Activated CD4-positive, alpha-beta T cell treated with anti-CD3 and anti-CD28 coated beads for 1 hour (primary cell): Measurements from ENCODE around the gene PCLO.
"Not testable (repeated sequence)": the region's sequence is repeated elsewhere in the genome, so short reads cannot be mapped to it uniquely, and the experiment has no call there.

Experiments
- DNase-seq: peaks from one replicate; pipeline ENCODE4 v3.0.0-alpha.2; 2020

The PCLO gene

DNA sequence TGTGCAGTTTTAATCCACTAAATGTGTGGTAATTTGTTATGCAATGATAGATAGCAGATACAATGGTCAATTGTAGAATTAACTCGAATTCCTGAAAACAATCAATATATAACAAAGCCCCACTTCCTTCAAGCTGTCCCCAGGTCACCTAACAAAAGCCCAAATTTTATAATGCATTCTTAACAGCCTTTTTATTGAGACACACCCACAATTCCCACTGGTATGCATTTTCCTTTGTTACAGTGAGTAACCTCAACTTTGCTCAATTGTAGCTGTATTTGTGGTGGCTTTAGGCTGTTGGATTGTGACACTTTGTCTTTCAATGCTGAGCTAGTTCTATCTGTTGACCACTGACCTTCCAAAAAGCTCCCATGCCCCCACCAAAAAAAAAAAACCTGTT lies 439.3 kb downstream of the PCLO start:
- no peak for DNase-seq

GRCh38 chr7:82722946-82723345 lies 439.7 kb downstream of the PCLO start:
- DNase-seq: no peak

DNA sequence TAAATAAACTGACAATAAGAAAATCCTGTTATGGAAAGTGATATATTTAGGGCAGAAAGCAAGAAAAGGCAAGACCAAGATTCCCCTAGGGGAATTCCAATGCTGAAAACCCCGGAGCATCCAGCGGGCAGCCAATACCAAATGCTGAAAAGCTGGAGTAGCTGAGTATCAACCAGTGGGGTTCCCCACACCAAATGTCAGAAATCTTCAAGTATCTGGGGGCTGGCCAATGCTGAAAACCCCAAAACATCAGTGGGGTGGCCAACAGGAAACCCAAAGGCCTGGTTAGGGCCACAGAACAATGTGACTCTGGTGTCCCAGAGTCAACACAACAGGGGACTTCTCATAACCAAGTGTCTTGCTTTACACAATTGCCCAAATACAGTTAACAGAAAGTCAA lies 447.3 kb downstream of the PCLO start:
- DNase-seq: no peak

- no peak for DNase-seq
Measured at GRCh38 chr7:82714883-82715282, 447.8 kb downstream of the PCLO start.

DNA sequence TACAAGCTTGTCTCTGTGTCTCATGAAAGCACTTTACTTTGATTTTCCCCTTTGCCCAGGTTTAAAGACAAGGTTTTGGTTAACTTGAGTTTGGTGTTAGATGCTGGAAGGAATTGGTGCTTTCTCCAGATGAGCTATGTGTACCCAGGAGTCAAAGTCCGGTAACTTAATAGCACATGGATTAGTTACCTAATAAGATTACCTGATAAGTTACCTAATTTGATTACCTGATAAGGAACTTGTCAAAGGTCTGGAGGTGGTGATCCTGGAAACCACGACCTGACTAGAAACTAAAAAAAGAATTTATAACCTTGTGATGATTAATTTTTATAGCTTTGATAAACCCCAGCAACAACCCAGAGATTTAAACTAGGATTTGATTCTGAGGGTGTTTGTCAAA lies 449.2 kb downstream of the PCLO start:
- no peak for DNase-seq

GRCh38 chr7:82706344-82706743 lies 456.3 kb downstream of the PCLO start:
- not testable (repeated sequence) for DNase-seq

DNA sequence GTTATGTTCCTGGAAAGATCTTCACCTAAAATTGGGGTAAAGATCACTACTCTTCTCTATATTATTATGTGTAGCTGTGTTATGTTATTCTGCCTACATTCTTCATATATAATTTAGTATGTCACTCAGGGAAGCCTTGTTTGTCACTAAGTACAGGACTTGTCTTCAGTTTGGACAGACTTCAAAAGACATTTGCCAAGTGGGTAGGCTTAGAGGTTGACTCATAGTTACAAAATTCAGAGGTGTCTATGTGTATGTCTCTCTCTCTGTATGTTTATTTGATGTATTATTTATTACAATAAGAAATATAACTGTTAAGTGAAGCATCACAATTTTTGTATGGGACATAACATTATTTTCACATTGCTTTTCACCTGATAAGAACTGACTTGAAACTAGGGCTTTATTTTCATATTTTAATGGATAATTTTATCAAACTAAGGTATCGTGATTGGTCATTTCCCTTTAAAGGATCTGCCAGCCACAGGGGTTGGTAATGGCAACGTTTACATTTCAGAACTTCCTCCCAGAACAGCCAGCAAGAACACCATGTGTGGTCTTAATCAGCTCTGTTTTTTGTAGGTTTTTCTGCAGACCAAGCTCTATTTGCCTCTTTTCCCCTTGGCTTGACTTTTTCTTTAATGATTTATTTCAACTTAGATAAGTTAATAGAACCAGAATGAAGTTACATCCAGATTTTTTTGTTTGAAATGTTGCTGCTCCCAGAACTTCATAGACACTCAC lies 457.0 kb downstream of the PCLO start:
- DNase-seq: no peak

- DNase-seq: no peak
Measured at GRCh38 chr7:82704121-82704520, 458.6 kb downstream of the PCLO start.
